HG02840 (cell line): ENCODE results near the gene VASH2.
"Not testable (repeated sequence)": the region's sequence is repeated elsewhere in the genome, so short reads cannot be mapped to it uniquely, and the experiment has no call there.

Experiments used
- ATAC-seq: cut with Tn5 transposase; IDR thresholded peaks from one replicate; pipeline ENCODE4 v1.9.1; 2021; ENCODE audit warnings: mild to moderate bottlenecking, moderate library complexity, moderate number of reproducible peaks; ENCODE audit not compliant: unreplicated experiment, low FRiP score

Gene VASH2

GRCh38 chr1:212977781-212978645 lies 27.7 kb downstream of the VASH2 start:
- no peak for ATAC-seq

GRCh38 chr1:212979340-212980122 lies 29.2 kb downstream of the VASH2 start:
- peak; percentile 44 for ATAC-seq

- no peak for ATAC-seq
Measured at GRCh38 chr1:212980123-212980785, 29.9 kb downstream of the VASH2 start.

- no peak for ATAC-seq
Measured at GRCh38 chr1:212981025-212981495, 30.7 kb downstream of the VASH2 start.

GRCh38 chr1:212981571-212982328 lies 31.4 kb downstream of the VASH2 start:
- ATAC-seq = peak; percentile 48

DNA sequence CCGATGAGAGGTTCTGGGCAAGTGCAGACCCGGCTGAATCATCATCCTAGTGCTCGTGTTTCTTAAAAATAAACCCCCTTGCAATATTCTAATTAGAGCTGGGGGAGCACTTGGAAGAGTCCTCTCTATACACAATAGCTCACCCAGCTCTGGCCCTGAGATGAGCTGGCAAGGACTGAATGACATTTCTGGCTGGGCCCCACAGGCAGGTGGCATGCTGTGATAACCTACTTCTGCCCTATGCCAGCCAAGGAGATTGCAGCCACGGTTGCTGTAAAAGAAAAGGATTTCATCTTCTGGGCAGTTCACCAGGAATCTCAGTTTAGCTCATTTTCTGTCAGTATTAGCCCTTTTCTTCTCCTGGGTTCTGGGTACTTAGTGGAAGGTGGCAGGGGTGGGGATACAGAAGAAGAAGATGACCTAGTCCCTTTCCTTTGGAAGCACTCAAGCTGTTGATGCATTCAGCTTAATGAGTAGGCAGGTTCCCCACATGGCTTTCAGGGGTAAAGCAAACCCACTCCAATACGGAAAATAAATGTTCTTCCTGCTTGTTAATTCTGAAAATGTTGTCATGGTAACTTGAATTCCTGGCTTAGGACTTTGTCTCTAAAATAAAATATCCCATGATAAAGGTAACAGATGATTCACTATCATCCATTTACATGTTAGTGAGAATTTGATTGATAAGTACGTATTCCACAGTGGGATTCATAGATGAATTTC lies 32.2 kb downstream of the VASH2 start:
- ATAC-seq = no peak

DNA sequence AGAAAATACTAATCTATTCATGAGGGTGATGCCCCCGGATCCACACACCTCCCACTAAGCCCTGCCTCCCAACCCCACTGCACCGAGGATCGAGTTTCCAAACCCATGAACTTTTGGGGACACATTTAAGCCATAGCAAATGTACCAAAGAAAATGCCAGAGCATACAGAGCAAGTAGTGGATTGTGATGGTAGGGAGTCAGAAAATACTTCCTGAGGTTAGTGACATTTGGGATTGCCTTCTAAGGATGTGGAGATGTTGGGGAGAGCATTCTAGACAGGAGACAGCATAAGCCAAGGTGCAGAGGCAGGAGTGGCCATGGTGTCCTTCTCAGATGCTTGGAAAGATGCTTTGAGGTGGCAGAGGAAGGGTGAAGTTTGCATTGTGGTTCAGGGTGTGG lies 33.1 kb downstream of the VASH2 start:
- no peak for ATAC-seq

- ATAC-seq = no peak
Measured at GRCh38 chr1:212984522-212985291, 34.4 kb downstream of the VASH2 start.

DNA sequence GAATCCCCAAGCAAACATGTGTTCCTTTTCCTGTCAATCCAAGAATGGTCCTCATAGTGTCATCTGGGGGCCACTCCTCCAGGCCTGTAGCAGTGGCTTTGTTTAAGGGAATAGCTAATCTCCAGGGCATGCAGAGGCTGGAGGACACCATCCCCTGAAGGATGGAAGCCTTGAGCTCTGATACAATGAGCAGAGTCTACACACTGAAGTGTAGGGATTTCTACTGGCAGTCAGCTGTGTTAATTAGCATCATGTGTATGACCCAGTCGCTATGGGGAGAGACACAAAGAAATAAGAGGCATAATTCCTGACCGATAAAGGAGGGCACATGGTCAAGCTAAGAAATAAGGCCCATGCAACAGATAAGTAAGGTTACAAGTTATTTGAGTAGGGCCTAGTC lies 36.2 kb downstream of the VASH2 start:
- ATAC-seq = no peak

- no peak for ATAC-seq
Measured at GRCh38 chr1:212987702-212988322, 37.5 kb downstream of the VASH2 start.

- ATAC-seq = no peak
Measured at GRCh38 chr1:212990276-212990675, 39.9 kb downstream of the VASH2 start.

- not testable (repeated sequence) for ATAC-seq
Measured at GRCh38 chr1:212993960-212994359, 43.6 kb downstream of the VASH2 start.

GRCh38 chr1:212994926-212995325 lies 44.6 kb downstream of the VASH2 start:
- no peak for ATAC-seq

GRCh38 chr1:213003256-213003655 lies 52.9 kb downstream of the VASH2 start:
- no peak for ATAC-seq

GRCh38 chr1:213008564-213008963 lies 58.2 kb downstream of the VASH2 start:
- no peak for ATAC-seq

DNA sequence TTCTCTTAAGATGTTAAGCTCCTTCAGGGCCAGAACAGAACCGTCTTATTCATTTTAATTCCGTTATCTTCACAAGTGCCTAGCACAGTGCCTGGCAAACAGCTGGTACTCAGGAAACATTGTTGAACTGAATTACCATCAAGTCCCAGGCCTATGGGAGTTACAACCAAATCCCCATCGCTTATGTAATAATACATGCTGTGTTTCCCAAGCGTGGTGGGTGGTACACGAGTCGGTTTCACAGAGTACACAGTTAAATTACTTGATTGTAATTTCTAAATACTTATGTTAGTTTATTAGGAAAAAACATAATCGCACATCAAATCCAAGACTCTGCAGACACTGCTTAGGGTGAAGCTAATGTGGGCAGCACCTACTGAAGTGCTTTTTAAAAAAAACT lies 64.3 kb downstream of the VASH2 start:
- ATAC-seq = no peak

DNA sequence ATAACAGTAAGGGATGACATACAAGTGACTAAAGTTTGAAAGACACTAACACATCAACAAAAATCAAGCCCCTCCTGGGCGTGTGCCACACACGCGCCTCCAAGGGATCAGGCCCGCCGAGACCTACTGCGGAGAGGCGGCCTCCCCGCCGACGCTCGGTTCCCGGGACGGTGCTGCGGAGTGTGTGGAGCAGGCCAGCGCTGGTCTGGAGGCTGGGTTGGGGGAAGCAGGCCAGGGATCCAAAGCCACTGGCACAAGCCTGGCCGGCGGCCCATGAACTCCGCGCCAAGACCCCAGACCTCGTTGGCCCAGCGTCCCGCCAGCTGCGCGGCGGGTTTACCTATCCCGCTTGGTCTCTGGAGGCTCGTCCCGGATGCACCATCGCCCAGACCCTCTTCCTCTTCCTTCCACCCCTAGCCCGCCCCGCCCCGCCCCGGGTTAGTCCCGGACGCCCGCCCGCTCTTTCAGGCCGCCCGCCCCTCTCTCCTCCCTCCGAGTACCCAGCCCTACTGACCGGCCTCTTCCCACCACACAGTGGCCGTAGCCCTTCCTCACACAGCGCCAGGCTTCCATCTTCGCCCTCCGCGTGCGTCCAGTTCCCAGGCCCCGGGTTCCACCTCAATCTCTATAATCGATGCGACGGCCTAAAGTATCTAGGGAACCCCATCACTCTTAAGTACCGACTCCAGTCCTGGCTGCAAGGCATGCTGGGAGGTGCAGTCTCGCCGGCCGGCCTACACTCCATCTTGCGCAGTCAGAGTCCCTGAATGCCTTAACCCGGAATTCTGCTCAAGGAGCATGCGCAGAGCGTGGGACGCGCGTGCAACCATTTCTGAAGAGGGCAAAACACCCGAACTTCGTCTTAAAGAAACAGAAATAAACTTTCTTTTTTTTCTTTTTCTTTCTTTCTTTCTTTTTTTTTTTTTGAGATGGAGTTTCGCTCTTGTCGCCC lies 65.0 kb downstream of the VASH2 start, which contains the start of gene ANGEL2:
TSS of gene ANGEL2 (minus strand) at position 769 of the 952 bp plus-strand sequence. CDS start at position 573, 196 bp downstream.
- peak; percentile 95 for ATAC-seq
